Measurements from ENCODE around the gene ZSWIM7.

- TF ChIP-seq, protein P1, sequence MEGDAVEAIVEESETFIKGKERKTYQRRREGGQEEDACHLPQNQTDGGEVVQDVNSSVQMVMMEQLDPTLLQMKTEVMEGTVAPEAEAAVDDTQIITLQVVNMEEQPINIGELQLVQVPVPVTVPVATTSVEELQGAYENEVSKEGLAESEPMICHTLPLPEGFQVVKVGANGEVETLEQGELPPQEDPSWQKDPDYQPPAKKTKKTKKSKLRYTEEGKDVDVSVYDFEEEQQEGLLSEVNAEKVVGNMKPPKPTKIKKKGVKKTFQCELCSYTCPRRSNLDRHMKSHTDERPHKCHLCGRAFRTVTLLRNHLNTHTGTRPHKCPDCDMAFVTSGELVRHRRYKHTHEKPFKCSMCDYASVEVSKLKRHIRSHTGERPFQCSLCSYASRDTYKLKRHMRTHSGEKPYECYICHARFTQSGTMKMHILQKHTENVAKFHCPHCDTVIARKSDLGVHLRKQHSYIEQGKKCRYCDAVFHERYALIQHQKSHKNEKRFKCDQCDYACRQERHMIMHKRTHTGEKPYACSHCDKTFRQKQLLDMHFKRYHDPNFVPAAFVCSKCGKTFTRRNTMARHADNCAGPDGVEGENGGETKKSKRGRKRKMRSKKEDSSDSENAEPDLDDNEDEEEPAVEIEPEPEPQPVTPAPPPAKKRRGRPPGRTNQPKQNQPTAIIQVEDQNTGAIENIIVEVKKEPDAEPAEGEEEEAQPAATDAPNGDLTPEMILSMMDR (conservative IDR thresholded peaks at IDR 0.05; ENCODE audit: low read depth, low read length) = no peak
- TF ChIP-seq RAD21 (IDR thresholded peaks at IDR 0.05; ENCODE audit: low read length) = no peak
- TF ChIP-seq, protein P2, sequence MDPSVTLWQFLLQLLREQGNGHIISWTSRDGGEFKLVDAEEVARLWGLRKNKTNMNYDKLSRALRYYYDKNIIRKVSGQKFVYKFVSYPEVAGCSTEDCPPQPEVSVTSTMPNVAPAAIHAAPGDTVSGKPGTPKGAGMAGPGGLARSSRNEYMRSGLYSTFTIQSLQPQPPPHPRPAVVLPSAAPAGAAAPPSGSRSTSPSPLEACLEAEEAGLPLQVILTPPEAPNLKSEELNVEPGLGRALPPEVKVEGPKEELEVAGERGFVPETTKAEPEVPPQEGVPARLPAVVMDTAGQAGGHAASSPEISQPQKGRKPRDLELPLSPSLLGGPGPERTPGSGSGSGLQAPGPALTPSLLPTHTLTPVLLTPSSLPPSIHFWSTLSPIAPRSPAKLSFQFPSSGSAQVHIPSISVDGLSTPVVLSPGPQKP (IDR thresholded peaks at IDR 0.05; ENCODE audit: borderline replicate concordance, low read depth, low read length) = no peak
- TF ChIP-seq POLR2A (IDR thresholded peaks at IDR 0.05; ENCODE audit: low read depth, low read length) = no peak
- no peak for TF ChIP-seq BHLHE40 (IDR thresholded peaks at IDR 0.05; ENCODE audit: low read depth, low read length)
- TF ChIP-seq, protein P3, sequence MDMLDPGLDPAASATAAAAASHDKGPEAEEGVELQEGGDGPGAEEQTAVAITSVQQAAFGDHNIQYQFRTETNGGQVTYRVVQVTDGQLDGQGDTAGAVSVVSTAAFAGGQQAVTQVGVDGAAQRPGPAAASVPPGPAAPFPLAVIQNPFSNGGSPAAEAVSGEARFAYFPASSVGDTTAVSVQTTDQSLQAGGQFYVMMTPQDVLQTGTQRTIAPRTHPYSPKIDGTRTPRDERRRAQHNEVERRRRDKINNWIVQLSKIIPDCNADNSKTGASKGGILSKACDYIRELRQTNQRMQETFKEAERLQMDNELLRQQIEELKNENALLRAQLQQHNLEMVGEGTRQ (IDR thresholded peaks at IDR 0.05; ENCODE audit: low read depth, low read length) = no peak
- no peak for TF ChIP-seq MXI1 (IDR thresholded peaks at IDR 0.05; ENCODE audit: borderline replicate concordance, low read depth, low read length)
- TF ChIP-seq RCOR1 (IDR thresholded peaks at IDR 0.05; ENCODE audit: insufficient replicate concordance, low read length) = no peak
- TF ChIP-seq MAFK (IDR thresholded peaks at IDR 0.05; ENCODE audit: low read depth, low read length) = no peak
Observed at GRCh38 chr17:15935891-15936290, 63.6 kb downstream of the ZSWIM7 start.

All from IMR-90 (cell line).